ENCODE results near the gene GUK1. TPM values are rescaled to one million over a fixed set of nuclear protein-coding genes. Genes with fewer than 3 reads are reported as not detected.

The GUK1 gene
- total RNA-seq, 1 donor from 2014 or later = 136 TPM

- no peak for DNase-seq (ENCODE audit: low spot score in 2 of 2, unreplicated experiment in 2 of 2)
- no peaks in the 10 kb centered on the region for H3K27me3 Mint-ChIP-seq (ENCODE audit: low read depth)
- no peak overlapping the region for H3K4me3 Mint-ChIP-seq
- H3K4me1 Mint-ChIP-seq = no peaks in the 10 kb centered on the region
- no peaks in the 10 kb centered on the region for H3K36me3 Mint-ChIP-seq
- TF ChIP-seq, protein P1, sequence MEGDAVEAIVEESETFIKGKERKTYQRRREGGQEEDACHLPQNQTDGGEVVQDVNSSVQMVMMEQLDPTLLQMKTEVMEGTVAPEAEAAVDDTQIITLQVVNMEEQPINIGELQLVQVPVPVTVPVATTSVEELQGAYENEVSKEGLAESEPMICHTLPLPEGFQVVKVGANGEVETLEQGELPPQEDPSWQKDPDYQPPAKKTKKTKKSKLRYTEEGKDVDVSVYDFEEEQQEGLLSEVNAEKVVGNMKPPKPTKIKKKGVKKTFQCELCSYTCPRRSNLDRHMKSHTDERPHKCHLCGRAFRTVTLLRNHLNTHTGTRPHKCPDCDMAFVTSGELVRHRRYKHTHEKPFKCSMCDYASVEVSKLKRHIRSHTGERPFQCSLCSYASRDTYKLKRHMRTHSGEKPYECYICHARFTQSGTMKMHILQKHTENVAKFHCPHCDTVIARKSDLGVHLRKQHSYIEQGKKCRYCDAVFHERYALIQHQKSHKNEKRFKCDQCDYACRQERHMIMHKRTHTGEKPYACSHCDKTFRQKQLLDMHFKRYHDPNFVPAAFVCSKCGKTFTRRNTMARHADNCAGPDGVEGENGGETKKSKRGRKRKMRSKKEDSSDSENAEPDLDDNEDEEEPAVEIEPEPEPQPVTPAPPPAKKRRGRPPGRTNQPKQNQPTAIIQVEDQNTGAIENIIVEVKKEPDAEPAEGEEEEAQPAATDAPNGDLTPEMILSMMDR (IDR thresholded peaks at IDR 0.05; ENCODE audit: unreplicated experiment) = no peak
- H3K9me3 Mint-ChIP-seq = no peaks in the 10 kb centered on the region
- H3K27ac Mint-ChIP-seq = peak overlapping the region; percentile 8
Measured at GRCh38 chr1:228178737-228179684, 38.9 kb downstream of the GUK1 start.

DNA sequence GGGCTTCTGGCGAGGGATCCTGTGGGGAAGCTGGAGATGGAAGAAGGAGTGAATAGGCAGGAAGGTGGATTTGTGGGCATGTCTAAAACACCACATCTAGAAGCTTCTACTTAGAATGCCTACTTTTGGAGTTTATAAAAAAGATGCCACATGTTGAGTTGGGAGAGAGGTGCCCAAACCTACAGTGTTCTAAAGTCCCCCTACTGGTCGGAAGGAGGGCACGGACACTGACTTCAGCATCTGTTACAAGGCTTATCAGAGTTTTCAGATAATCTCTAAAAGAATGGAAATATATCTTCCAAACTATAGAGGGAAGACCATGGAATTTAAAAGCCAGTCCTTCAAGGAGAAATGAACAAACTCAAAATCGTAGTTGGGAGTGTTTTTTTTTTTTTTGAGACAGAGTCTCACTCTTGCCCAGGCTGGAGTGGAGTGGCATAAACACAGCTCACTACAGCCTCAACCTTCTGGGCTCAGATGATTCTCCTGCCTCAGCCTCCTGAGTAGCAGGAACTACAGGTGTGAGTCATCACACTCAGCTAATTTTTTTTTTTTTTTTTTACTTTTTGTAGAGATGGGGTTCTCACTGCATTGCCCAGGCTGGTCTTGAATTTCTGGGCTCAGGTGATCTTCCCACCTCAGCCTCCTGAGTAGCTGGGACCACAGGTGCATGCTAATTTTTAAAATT, 40.3 kb downstream of the GUK1 start:
- Mint-ChIP-seq H3K36me3 (no peaks in the 10 kb centered on the region), H3K27me3 (ENCODE audit: low read depth) (no peaks in the 10 kb centered on the region), H3K9me3 (no peaks in the 10 kb centered on the region), H3K4me1 (no peaks in the 10 kb centered on the region), H3K4me3 (no peak overlapping the region), H3K27ac (no peak overlapping the region)
- TF ChIP-seq, protein P1 (IDR thresholded peaks at IDR 0.05; ENCODE audit: unreplicated experiment) = no peak
- DNase-seq (ENCODE audit: low spot score in 2 of 2, unreplicated experiment in 2 of 2) = no peak

- DNase-seq (ENCODE audit: low spot score in 2 of 2, unreplicated experiment in 2 of 2) = no peak
- TF ChIP-seq, protein P1 (IDR thresholded peaks at IDR 0.05; ENCODE audit: unreplicated experiment) = no peak
- H3K27ac Mint-ChIP-seq = no peak overlapping the region
- H3K4me3 Mint-ChIP-seq = no peak overlapping the region
- no peaks in the 10 kb centered on the region for H3K9me3 Mint-ChIP-seq
- no peaks in the 10 kb centered on the region for H3K4me1 Mint-ChIP-seq
- no peaks in the 10 kb centered on the region for H3K36me3 Mint-ChIP-seq
- H3K27me3 Mint-ChIP-seq (ENCODE audit: low read depth) = no peaks in the 10 kb centered on the region
Measured at GRCh38 chr1:228180959-228181644, 41.0 kb downstream of the GUK1 start.

DNA sequence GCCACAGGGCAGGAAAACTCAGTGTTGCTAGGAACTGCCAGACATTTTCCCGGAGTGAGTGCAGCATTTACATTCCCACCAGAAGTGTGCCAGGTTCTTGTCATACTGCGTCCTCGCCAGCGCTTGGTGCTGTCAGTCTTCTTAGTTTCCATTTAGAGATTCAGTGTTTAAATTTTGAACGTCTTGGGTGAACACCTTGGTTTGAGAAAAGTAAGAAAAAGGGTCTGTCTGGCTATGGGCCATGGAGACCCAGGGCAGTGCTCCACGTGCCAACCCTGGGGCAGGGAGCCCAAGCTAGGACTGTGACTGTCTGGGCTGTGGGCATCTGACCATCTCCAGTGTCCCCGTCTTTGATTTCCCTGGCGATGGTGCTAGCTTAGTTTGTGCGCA, 41.6 kb downstream of the GUK1 start:
- no peak overlapping the region for H3K4me3 Mint-ChIP-seq
- no peak overlapping the region for H3K27ac Mint-ChIP-seq
- H3K27me3 Mint-ChIP-seq (ENCODE audit: low read depth) = no peaks in the 10 kb centered on the region
- H3K36me3 Mint-ChIP-seq = no peaks in the 10 kb centered on the region
- no peaks in the 10 kb centered on the region for H3K4me1 Mint-ChIP-seq
- H3K9me3 Mint-ChIP-seq = no peaks in the 10 kb centered on the region
- no peak for DNase-seq (ENCODE audit: low spot score in 2 of 2, unreplicated experiment in 2 of 2)
- TF ChIP-seq, protein P1 (IDR thresholded peaks at IDR 0.05; ENCODE audit: unreplicated experiment) = no peak

DNA sequence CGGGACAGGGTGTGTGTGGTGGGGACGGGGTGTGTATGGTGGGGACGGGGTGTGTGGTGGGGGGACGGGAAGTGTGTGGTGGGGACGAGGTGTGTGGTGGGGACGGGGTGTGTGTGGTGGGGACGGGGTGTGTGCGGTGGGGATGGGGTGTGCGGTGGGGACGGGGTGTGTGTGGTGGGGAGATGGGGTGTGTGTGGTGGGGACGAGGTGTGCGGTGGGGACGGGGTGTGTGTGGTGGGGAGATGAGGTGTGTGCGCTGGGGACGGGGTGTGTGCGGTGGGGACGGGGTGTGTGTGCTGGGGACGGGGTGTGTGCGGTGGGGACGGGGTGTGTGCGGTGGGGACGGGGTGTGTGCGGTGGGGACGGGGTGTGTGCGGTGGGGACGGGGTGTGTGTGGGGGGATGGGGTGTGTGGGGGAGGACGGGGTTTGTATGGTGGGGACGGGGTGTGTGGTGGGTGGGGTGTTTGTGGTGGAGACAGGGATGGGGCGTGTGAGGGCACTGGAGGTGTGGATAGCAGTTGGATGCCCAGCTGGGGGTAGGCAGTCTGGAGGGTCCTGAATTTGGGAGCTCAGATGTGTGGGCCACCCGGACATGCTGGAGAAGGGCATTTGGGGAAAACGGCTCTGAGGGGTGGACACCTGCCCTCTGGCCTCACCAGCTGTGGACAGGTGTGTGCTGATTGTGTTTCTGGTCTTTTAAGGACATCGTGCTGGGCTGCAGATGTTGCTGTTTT, 42.4 kb downstream of the GUK1 start:
- no peaks in the 10 kb centered on the region for H3K4me1 Mint-ChIP-seq
- H3K36me3 Mint-ChIP-seq = no peaks in the 10 kb centered on the region
- no peaks in the 10 kb centered on the region for H3K9me3 Mint-ChIP-seq
- H3K27me3 Mint-ChIP-seq (ENCODE audit: low read depth) = no peaks in the 10 kb centered on the region
- H3K4me3 Mint-ChIP-seq = no peak overlapping the region
- DNase-seq (ENCODE audit: low spot score in 2 of 2, unreplicated experiment in 2 of 2) = no peak
- no peak overlapping the region for H3K27ac Mint-ChIP-seq
- TF ChIP-seq, protein P1 (IDR thresholded peaks at IDR 0.05; ENCODE audit: unreplicated experiment) = no peak
